Endothelial cell of umbilical vein (primary cell): ENCODE measurements around the gene CGNL1. TPM values are rescaled to one million over a fixed set of nuclear protein-coding genes. Genes with fewer than 3 reads are reported as not detected.
A peak's percentile ranks its signal among the peaks of the same experiment; 100 is the strongest.

Source experiments
- BruUV-seq: library from RNA; stranded (reverse); fragments of 400-500 nt; replicated peaks from 2 replicates; lab custom pipeline; 2021; lab: Mats Ljungman, UMichigan
- CTCF ChIA-PET: fragments of 300-600, 350-600 bp; sonication (Branson Sonifier 250); formaldehyde crosslinking; loops from one replicate; lab custom pipeline; 2021; ENCODE audit warnings: antibody characterized with exemption, inconsistent platforms; lab: Charles Lee
- POLR2A ChIA-PET: fragments of 300-600, 350-600 bp; sonication (Branson Sonifier 250); formaldehyde crosslinking; loops from one replicate; lab custom pipeline; 2021; ENCODE audit warnings: antibody characterized with exemption, inconsistent platforms; lab: Charles Lee
- DNase-seq: peaks from one replicate; pipeline ENCODE4 v3.0.0-alpha.2; 2011; ENCODE audit warnings: low read depth, low spot score
- FAIRE-seq: peaks from 2 replicates; lab custom pipeline; 2011; peaks lifted over from hg19 to GRCh38; lab: Jason Lieb, UNC
- H2AFZ ChIP-seq: 2 replicates; pipeline ENCODE4 v1.6.0; 2012; ENCODE audit warnings: low read depth, low read length, control low read depth, inconsistent platforms
- H3K27ac ChIP-seq: 2 replicates; pipeline ENCODE4 v1.5.1; 2011; ENCODE audit warnings: low read depth, mild to moderate bottlenecking, control low read depth, low read length, moderate library complexity; ENCODE audit not compliant: insufficient read depth
- H3K27me3 ChIP-seq, 2 experiments: 2 replicates each; pipeline versions ENCODE4 v1.6.0 to v1.6.1; 2011; ENCODE audit warnings: low read length in 2 of 2, mixed read lengths in 1 of 2; ENCODE audit not compliant: control insufficient read depth in 2 of 2, insufficient read depth in 2 of 2
- H3K36me3 ChIP-seq, 2 experiments: 2 replicates in 1 of 2; 3 replicates in 1 of 2; pipeline ENCODE4 v1.5.1; 2011; ENCODE audit warnings: low read length in 2 of 2, mild to moderate bottlenecking in 1 of 2, moderate library complexity in 1 of 2; ENCODE audit not compliant: control insufficient read depth in 2 of 2, insufficient read depth in 2 of 2; ENCODE audit errors: extremely low read depth in 1 of 2
- H3K4me1 ChIP-seq: 3 replicates; pipeline ENCODE4 v1.5.1; 2011; ENCODE audit warnings: mild to moderate bottlenecking, low read length; ENCODE audit not compliant: control insufficient read depth, insufficient read depth; ENCODE audit errors: extremely low read depth
- H3K4me2 ChIP-seq: 2 replicates; pipeline ENCODE4 v1.6.1; 2011; ENCODE audit warnings: low read length, control low read depth, mixed read lengths; ENCODE audit not compliant: insufficient read depth
- H3K4me3 ChIP-seq, 3 experiments: fragments of 200-600 bp in 1 of 3; sonication (generic), shearing (Covaris generic) in 1 of 3; replicated peaks in 1 of 3; 2 replicates each; pipeline ENCODE4 v1.5.1; 2011 to 2016; ENCODE audit warnings: control low read depth in 3 of 3, low read length in 3 of 3, mild to moderate bottlenecking in 2 of 3, inconsistent platforms in 1 of 3, low read depth in 1 of 3, moderate library complexity in 1 of 3; ENCODE audit not compliant: insufficient read depth in 1 of 3
- H3K79me2 ChIP-seq: 2 replicates; pipeline ENCODE4 v1.6.0; 2012; ENCODE audit warnings: low read length, inconsistent platforms; ENCODE audit not compliant: control insufficient read depth, insufficient read depth
- H3K9ac ChIP-seq: replicated peaks from 2 replicates; pipeline ENCODE3; 2011; ENCODE audit warnings: low read length, control low read depth; ENCODE audit not compliant: insufficient read depth; ENCODE audit errors: extremely low read depth
- H3K9me1 ChIP-seq: replicated peaks from 3 replicates; pipeline ENCODE4 v1.6.0; 2011; ENCODE audit warnings: mild to moderate bottlenecking, low read length; ENCODE audit not compliant: control insufficient read depth, insufficient read depth; ENCODE audit errors: extremely low read depth
- H3K9me3 ChIP-seq: replicated peaks from 2 replicates; pipeline ENCODE4 v1.5.1; 2012; ENCODE audit warnings: low read length, inconsistent platforms; ENCODE audit not compliant: control insufficient read depth, insufficient read depth
- H4K20me1 ChIP-seq: replicated peaks from 2 replicates; pipeline ENCODE3; 2011; ENCODE audit warnings: mild to moderate bottlenecking, low read length; ENCODE audit not compliant: control insufficient read depth, insufficient read depth; ENCODE audit errors: extremely low read depth
- EZH2 ChIP-seq: IDR thresholded peaks from 2 replicates; pipeline ENCODE4 v1.6.1; 2012; ENCODE audit warnings: borderline replicate concordance, low read depth, mild to moderate bottlenecking, moderate library complexity, low read length, inconsistent platforms; ENCODE audit not compliant: severe bottlenecking
- GATA2 ChIP-seq: IDR thresholded peaks from 2 replicates; pipeline ENCODE4 v1.7.0; 2011; ENCODE audit warnings: low read depth, mild to moderate bottlenecking, moderate library complexity, mixed read lengths, low read length; ENCODE audit not compliant: insufficient read length, insufficient read depth
- JUN ChIP-seq: IDR thresholded peaks from 2 replicates; pipeline ENCODE4 v1.6.1; 2011; ENCODE audit warnings: borderline replicate concordance, low read depth; ENCODE audit not compliant: insufficient read length, insufficient read depth
- MYC ChIP-seq: IDR thresholded peaks from one replicate; pipeline ENCODE4 v1.6.1; 2011; ENCODE audit warnings: mild to moderate bottlenecking, low read depth, low read length
- POLR2A ChIP-seq: IDR thresholded peaks from 2 replicates; pipeline ENCODE4 v1.6.1; 2012; ENCODE audit warnings: low read depth, mild to moderate bottlenecking, control low read depth, low read length
- POLR2AphosphoS5 ChIP-seq: IDR thresholded peaks from 2 replicates; pipeline ENCODE4 v1.6.1; 2012; ENCODE audit warnings: low read depth, mild to moderate bottlenecking, control low read depth, low read length, moderate library complexity; ENCODE audit not compliant: insufficient read depth
- dilution Hi-C: fragments of 300-500 bp; cut with MboI; formaldehyde crosslinking; loops from one replicate; pipeline ENCODE4 v1.15.0; 2019; ENCODE audit warnings: low sequenced_read_pairs; ENCODE audit not compliant: extremely low pct_ligation_motif_present
- intact Hi-C: fragments of 100-400 bp; cut with micrococcal nuclease; formaldehyde crosslinking; loops from one replicate; pipeline ENCODE4 v1.10.0; 2022
- polyA plus RNA-seq, 4 experiments: library from polyadenylated mRNA; depleted of rRNA in 3 of 4; stranded (reverse) in 3 of 4; unstranded in 1 of 4; fragments of >200 nt; gene quantifications; 2 replicates each; pipeline versions ENCODE4 v1.2.1 to v1.2.3, GENCODE V29; 2011 to 2012; ENCODE audit warnings: missing spikeins in 1 of 4
- total RNA-seq: library from RNA; stranded (reverse); gene quantifications from 2 replicates; pipeline ENCODE4 v1.2.3, GENCODE V29; 2021
- TF ChIP-seq, protein P1 (sequence below): IDR thresholded peaks from 2 replicates; pipeline ENCODE4 v1.6.1; 2011; ENCODE audit not compliant: insufficient read depth, insufficient read length

CGNL1 gene
- total and polyA plus RNA-seq, 2 donors (not counting 3 experiments of a cell fraction or from before 2014, with no cell fraction given): 6.9 to 27.1 TPM

- Histone ChIP-seq H3K79me2 (no peaks in the 10 kb centered on the region), H3K36me3 (no peaks in the 10 kb centered on the region), H3K4me2 (no peak overlapping the region), H3K9ac (no peak overlapping the region), H3K4me1 (peaks cover 9% of the 10 kb centered on the region), H3K27ac (no peak overlapping the region), H3K4me3 (no peak overlapping the region), H3K9me1 (no peaks in the 10 kb centered on the region), H3K27me3 (no peaks in the 10 kb centered on the region), H2AFZ (no peak overlapping the region), H3K9me3 (no peaks in the 10 kb centered on the region), H4K20me1 (no peaks in the 10 kb centered on the region)
- ChIA-PET CTCF (interaction anchor here (0.7 to 1.3 kb wide), 4 partner anchors 10 to 34 kb away, joined by 3 to 5 read pairs (median 3); no protein-coding TSS in a partner anchor), POLR2A (no interaction called here)
- TF ChIP-seq, protein P1, sequence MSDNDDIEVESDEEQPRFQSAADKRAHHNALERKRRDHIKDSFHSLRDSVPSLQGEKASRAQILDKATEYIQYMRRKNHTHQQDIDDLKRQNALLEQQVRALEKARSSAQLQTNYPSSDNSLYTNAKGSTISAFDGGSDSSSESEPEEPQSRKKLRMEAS: no peak
- no peak for TF ChIP-seq JUN
- no peak for FAIRE-seq
- dilution Hi-C loops (no loop called here), intact Hi-C loops (no loop called here)
- BruUV-seq: no TSS peak
- peak; percentile 78 for DNase-seq
Observed at GRCh38 chr15:57595011-57595866, 218.9 kb downstream of the CGNL1 start.

- Histone ChIP-seq H3K4me2 (no peak overlapping the region), H3K36me3 (no peaks in the 10 kb centered on the region), H3K9me1 (no peaks in the 10 kb centered on the region), H2AFZ (no peak overlapping the region), H3K4me3 (no peak overlapping the region), H3K9me3 (no peaks in the 10 kb centered on the region), H3K79me2 (no peaks in the 10 kb centered on the region), H3K4me1 (peaks cover 7% of the 10 kb centered on the region), H3K9ac (no peak overlapping the region), H3K27me3 (no peaks in the 10 kb centered on the region), H3K27ac (no peak overlapping the region), H4K20me1 (no peaks in the 10 kb centered on the region)
- CTCF ChIA-PET: interaction anchor here (1.0 to 1.1 kb wide), 2 partner anchors 10 to 14 kb away, joined by 3 read pairs; no protein-coding TSS in a partner anchor
- intact Hi-C loops (no loop called here), dilution Hi-C loops (no loop called here)
- DNase-seq (no peak), FAIRE-seq (no peak)
- no TSS peak for BruUV-seq
- no peak for TF ChIP-seq MYC
- no peak for TF ChIP-seq POLR2AphosphoS5
- TF ChIP-seq POLR2A: no peak
- no peak for TF ChIP-seq GATA2
- no peak for TF ChIP-seq EZH2
- POLR2A ChIA-PET: no interaction called here
Observed at GRCh38 chr15:57596301-57596855, 220.1 kb downstream of the CGNL1 start.
